Hepatocyte (in vitro differentiated cells): Measurements from ENCODE around the gene AUTS2. TPM values are rescaled to one million over a fixed set of nuclear protein-coding genes. Genes with fewer than 3 reads are reported as not detected.

Experiments used
- DNase-seq: peaks from one replicate; pipeline ENCODE4 v3.0.0-alpha.2; 2016; ENCODE audit warnings: low spot score
- H2AFZ ChIP-seq: fragments of 200-600 bp; sonication (generic); 2 replicates; pipeline ENCODE4 v1.6.0; 2016; ENCODE audit warnings: antibody characterized with exemption, mild to moderate bottlenecking
- H3K27ac ChIP-seq: fragments of 200-600 bp; sonication (generic); 2 replicates; pipeline ENCODE4 v1.5.1; 2016; ENCODE audit warnings: mild to moderate bottlenecking
- H3K27me3 ChIP-seq: fragments of 200-600 bp; sonication (generic); 2 replicates; pipeline ENCODE4 v1.6.1; 2016
- H3K36me3 ChIP-seq: fragments of 200-600 bp; sonication (generic); replicated peaks from 2 replicates; pipeline ENCODE4 v1.5.1; 2016; ENCODE audit warnings: low read depth; ENCODE audit not compliant: insufficient read depth
- H3K4me1 ChIP-seq: fragments of 200-600 bp; sonication (generic); 2 replicates; pipeline ENCODE4 v1.5.1; 2016; ENCODE audit warnings: mild to moderate bottlenecking, moderate library complexity; ENCODE audit not compliant: insufficient read depth
- H3K4me2 ChIP-seq: fragments of 200-600 bp; sonication (generic); 2 replicates; pipeline ENCODE4 v1.6.0; 2016
- H3K4me3 ChIP-seq: fragments of 200-600 bp; sonication (generic); 2 replicates; pipeline ENCODE4 v1.5.1; 2016; ENCODE audit warnings: mild to moderate bottlenecking
- H3K79me2 ChIP-seq: fragments of 200-600 bp; sonication (generic); 2 replicates; pipeline ENCODE4 v1.6.0; 2017; ENCODE audit warnings: mild to moderate bottlenecking
- H3K9me2 ChIP-seq: fragments of 200-600 bp; sonication (generic); replicated peaks from 2 replicates; pipeline ENCODE4 v1.6.0; 2017; ENCODE audit warnings: mild to moderate bottlenecking; ENCODE audit not compliant: insufficient read depth
- H3K9me3 ChIP-seq: fragments of 200-600 bp; sonication (generic); 2 replicates; pipeline ENCODE4 v1.5.1; 2016; ENCODE audit warnings: low read depth, mild to moderate bottlenecking
- H4K20me1 ChIP-seq: fragments of 200-600 bp; sonication (generic); 2 replicates; pipeline ENCODE4 v1.6.0; 2016; ENCODE audit warnings: mild to moderate bottlenecking; ENCODE audit not compliant: insufficient read depth, poor library complexity, severe bottlenecking
- CTCF ChIP-seq: fragments of 200-600 bp; sonication (generic); IDR thresholded peaks from 2 replicates; pipeline ENCODE4 v1.5.1; 2016; ENCODE audit warnings: antibody characterized with exemption, mild to moderate bottlenecking; ENCODE audit not compliant: poor library complexity
- EZH2 ChIP-seq: fragments of 200-600 bp; sonication (generic); IDR thresholded peaks from 2 replicates; pipeline ENCODE4 v1.6.1; 2016; ENCODE audit warnings: antibody characterized with exemption, mild to moderate bottlenecking, borderline replicate concordance
- EZH2phosphoT487 ChIP-seq: fragments of 200-600 bp; sonication (generic); IDR thresholded peaks from one replicate; pipeline ENCODE4 v1.6.1; 2018; ENCODE audit warnings: antibody characterized with exemption, mild to moderate bottlenecking, low read depth, moderate library complexity; ENCODE audit not compliant: unreplicated experiment, severe bottlenecking
- WGBS: methylation state at CpG from one replicate; pipeline ENCODE4 v1.1.6; 2016; ENCODE audit warnings: low lambda C conversion rate; ENCODE audit errors: missing lambda C conversion rate; 5-methylcytosine and 5-hydroxymethylcytosine counted together
- polyA plus RNA-seq: library from polyadenylated mRNA; unstranded; fragments of >200 nt; fragmentation: Nextera tagmentation; extraction: Ambion mirVana; gene quantifications from 2 replicates; pipeline ENCODE4 v1.2.1, GENCODE V29; 2016
- total RNA-seq: library from RNA; depleted of rRNA; stranded (reverse); fragments of >200 nt; gene quantifications from 2 replicates; pipeline ENCODE4 v1.2.3, GENCODE V29; 2014

Gene AUTS2
- total and polyA plus RNA-seq, 2 experiments from 2014 or later = 34.4 to 40.9 TPM

GRCh38 chr7:70680743-70681468, 1082.6 kb downstream of the AUTS2 start:
- Histone ChIP-seq H3K4me1 (no peaks in the 10 kb centered on the region), H3K27me3 (no peaks in the 10 kb centered on the region), H3K27ac (no peak overlapping the region), H4K20me1 (no peaks in the 10 kb centered on the region), H2AFZ (no peak overlapping the region), H3K36me3 (no peaks in the 10 kb centered on the region), H3K79me2 (no peaks in the 10 kb centered on the region), H3K4me3 (no peak overlapping the region), H3K9me3 (no peaks in the 10 kb centered on the region), H3K4me2 (no peak overlapping the region), H3K9me2 (no peaks in the 10 kb centered on the region)
- no peak for DNase-seq
- no peak for TF ChIP-seq CTCF
- no peak for TF ChIP-seq EZH2phosphoT487
- no peak for TF ChIP-seq EZH2
- 65% methylated on average over 13 of the region's 15 CpGs for WGBS

DNA sequence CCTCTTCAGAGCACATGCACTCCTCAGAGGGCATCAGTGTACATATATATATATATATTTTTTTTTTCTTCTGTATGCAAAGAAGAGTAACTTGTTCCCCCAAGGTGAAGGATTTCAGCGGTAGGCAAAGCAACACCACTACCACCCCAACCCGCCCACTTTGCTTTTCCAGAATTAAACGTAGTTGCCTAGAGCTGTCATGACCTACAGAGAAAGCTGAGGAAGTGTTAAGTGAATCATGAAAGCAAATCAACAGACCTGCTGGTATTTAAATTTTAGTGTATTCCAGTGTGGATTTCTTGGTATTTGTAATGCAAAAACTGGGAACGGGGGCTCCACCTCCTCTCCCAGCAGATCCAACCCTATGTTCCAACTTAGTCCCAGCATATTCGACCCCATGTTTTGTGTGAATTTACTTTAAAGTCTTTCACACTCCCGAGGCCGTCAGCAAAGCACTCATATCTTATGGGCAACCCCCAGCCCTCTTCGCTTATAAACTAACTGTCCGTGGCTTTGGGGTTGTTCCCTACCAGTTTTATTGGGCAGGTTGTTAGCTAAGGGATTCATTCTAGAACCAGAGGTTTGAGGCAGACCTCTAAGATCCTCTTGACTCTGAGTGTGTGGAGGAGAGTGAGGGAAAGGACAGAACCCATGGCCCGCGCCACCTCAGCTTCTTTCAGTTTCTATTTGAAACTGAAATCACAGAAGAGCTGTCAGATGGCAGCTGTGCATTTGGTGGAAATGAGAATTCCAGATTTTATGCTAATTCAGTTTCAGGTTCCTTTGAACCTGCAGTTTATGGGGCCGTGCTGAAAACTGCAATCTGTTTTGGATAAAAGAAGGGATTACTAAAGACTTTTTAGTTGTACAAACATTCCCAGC, 1083.4 kb downstream of the AUTS2 start:
- Histone ChIP-seq H2AFZ (no peak overlapping the region), H3K9me2 (no peaks in the 10 kb centered on the region), H4K20me1 (no peaks in the 10 kb centered on the region), H3K36me3 (no peaks in the 10 kb centered on the region), H3K4me2 (peak overlapping the region; percentile 66), H3K27me3 (no peaks in the 10 kb centered on the region), H3K27ac (no peak overlapping the region), H3K4me1 (no peaks in the 10 kb centered on the region), H3K4me3 (no peak overlapping the region), H3K9me3 (no peaks in the 10 kb centered on the region), H3K79me2 (no peaks in the 10 kb centered on the region)
- TF ChIP-seq EZH2phosphoT487 = no peak
- no peak for TF ChIP-seq EZH2
- TF ChIP-seq CTCF = no peak
- 44% methylated on average over 12 of the region's 12 CpGs for WGBS
- no peak for DNase-seq

- no peaks in the 10 kb centered on the region for H3K79me2 ChIP-seq
- DNase-seq = no peak
- H3K4me3 ChIP-seq = no peak overlapping the region
- H3K27me3 ChIP-seq = no peaks in the 10 kb centered on the region
- 97% methylated on average over 8 of the region's 8 CpGs for WGBS
- no peaks in the 10 kb centered on the region for H3K4me1 ChIP-seq
- no peak overlapping the region for H3K4me2 ChIP-seq
- no peaks in the 10 kb centered on the region for H4K20me1 ChIP-seq
- no peaks in the 10 kb centered on the region for H3K36me3 ChIP-seq
- no peaks in the 10 kb centered on the region for H3K9me3 ChIP-seq
- H3K27ac ChIP-seq = no peak overlapping the region
- no peaks in the 10 kb centered on the region for H3K9me2 ChIP-seq
- no peak overlapping the region for H2AFZ ChIP-seq
- TF ChIP-seq EZH2phosphoT487 = no peak
- no peak for TF ChIP-seq EZH2
- no peak for TF ChIP-seq CTCF
These were observed 1085.9 kb downstream of the AUTS2 start for GRCh38 chr7:70684173-70684572.
